Activated CD4-positive, CD25-positive, alpha-beta regulatory T cell (primary cell): ENCODE measurements around the gene AUTS2.

Experiments used
- DNase-seq, 4 experiments: peaks; one replicate each; lab custom pipeline; 2025; lab: John Stamatoyannopoulos, UW

Gene AUTS2

GRCh38 chr7:69939317-69939716 is 341.0 kb downstream of the AUTS2 start:
- DNase-seq = no peak

- DNase-seq = no peak
Measured at GRCh38 chr7:69941077-69941651, 342.9 kb downstream of the AUTS2 start.

- DNase-seq = no peak
Measured at GRCh38 chr7:69942573-69942972, 344.3 kb downstream of the AUTS2 start.

GRCh38 chr7:69946901-69947300 is 348.6 kb downstream of the AUTS2 start:
- no peak for DNase-seq

DNA sequence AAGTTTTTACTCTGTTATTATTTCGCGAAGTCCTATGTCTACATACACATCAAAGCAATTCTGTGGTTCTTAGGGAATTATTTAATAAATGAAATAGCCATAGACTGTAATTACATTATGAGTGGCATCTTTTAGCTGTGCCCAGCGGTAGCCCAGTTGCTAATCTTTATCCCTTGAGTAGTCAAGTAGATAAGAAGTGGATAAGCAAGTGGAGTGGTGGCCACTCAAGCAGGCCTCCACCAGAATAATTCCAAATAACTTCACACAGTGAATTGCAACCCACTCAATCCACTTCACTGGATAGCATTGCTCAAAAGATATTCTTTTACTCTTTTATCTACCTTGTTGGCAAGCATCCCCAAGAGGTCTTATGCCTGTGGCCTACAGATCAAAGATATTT is 349.7 kb downstream of the AUTS2 start:
- DNase-seq = no peak

DNA sequence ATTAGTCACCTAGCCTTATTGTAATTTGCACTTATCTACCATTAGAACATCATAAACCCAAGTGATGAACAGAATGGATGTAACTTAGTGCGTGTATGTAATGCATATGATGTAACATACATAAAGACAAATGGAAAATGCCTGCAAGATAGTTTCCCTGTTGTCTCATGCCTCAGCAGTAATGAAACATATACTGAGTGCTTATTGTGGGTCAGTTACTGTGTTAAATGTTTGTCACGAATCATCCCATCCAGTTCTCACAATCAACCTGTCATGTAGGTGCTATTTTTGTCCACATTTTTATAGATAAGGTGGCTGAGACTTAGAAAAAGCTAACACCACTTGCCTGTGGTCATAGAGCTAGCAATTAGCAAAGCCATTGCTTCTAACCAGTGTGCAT is 350.8 kb downstream of the AUTS2 start:
- DNase-seq = no peak

- DNase-seq = no peak
Measured at GRCh38 chr7:69951458-69951857, 353.2 kb downstream of the AUTS2 start.

DNA sequence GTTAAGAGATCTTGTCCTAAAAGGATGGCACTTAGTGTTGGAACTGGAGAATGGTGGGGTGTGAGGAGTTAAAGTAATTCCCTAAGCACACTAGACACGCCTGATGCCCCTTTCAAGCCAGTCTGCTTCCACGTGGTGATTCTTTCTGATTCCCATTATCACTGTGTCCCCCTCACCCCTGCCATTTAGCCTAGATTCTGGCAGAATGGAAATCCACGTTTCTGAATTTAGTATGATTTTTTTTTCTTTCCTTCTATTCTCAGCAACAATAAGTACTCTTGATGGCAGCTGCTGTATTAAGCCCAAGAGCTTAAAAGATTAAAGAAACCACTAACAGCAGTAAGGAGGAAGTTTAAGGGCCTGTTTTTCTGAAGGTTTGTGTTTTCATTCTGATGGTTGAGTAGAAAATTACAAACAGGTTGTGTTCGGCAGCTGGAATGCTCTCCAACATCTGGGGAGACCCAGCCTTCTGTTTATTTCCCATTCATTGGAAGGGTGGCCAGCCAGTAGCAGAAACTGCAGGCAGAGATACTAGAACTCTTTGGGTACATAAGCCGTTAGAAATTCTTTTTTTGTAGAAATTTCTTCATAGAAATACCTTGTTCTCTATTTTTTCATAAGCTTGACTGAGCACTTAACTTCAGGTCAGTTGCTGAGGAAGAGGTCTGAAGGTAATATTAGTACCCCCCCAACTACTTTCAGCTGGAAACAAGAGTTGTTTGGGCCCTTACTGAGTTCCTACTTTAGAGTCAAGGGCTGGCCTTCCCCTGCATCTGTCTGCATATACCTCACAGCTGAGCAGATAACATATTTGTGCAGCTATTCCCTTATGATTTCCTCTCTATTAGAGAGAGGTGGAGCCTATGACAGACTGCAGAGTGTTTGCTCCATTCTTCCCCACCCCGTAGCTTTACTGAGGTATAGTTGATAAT is 355.1 kb downstream of the AUTS2 start:
- no peak for DNase-seq

- no peak for DNase-seq
Measured at GRCh38 chr7:69956541-69956940, 358.3 kb downstream of the AUTS2 start.

- DNase-seq = no peak
Measured at GRCh38 chr7:69957661-69958060, 359.4 kb downstream of the AUTS2 start.

DNA sequence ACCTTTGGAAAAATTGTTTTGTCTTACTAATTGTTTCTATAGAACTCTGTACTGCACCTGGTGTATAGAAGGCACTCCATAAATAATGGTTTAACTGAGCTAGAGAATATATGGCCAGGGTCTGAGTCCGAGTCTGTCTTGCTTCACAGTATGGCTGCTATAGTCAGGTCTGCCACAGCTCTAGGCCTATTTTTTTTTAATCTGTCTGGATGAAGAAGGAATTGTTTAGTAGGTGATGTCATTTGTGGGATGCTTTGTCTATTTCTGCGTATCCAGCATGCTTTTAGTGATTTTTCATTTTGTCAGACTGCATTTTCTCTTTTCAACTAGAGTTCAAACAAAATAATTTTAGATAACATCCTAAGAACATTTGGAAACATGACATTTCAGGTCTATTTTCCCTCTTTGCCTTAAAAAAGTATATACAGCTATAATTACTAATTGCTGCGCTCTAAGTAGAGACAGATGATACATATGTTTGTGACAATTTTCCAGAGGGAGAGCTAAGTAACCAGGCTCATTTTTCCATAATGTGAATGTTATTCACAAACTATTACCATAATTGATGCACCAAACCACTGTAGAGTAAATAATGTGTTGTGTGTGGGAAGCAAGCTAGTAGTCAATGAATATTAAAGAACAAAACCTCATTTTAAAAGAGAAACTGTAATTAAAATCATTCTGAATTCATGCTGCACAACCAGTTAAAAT is 361.7 kb downstream of the AUTS2 start:
- no peak for DNase-seq

GRCh38 chr7:69961436-69961835 is 363.2 kb downstream of the AUTS2 start:
- DNase-seq = no peak

DNA sequence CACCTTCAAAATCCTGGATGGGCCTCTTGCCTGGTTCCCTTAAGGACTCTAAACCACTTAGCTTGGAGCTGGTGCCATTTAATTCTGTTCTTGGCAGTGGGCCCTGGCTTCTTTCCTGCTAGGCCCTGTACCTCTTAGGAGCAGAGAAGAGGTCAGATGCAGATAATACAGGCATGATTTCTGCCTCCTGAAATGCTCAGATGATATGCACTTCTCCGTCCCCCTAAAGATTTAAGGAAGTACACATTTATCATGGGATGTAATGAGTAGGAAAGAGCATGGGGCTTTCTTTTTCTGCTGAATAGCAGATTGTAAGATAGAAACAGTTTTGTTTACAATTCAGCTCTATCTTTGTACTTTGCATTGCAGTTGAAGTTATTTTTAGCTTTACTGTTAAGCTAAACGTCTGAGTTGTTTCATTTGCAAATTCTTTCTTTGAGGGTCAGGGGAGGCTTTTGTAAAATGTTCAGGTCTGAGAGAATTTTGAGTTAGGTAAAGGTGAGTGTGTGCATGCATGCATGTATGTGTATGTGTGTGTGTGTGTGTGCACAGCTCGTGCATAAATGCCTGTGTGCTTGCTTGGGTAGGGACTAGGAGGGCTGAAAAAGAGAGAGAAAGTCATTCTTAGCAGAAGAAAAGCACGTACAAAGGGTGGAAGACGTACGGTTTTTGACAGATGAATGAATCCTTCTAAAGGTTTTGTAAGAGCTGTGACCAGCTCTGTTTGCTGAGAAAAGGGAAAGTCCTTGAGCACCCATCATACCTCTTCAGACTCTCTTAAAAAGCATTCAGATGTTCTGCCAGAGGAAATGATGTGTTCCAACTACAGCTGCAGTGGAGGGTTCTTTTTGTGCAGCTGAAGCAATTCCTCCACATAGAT is 364.2 kb downstream of the AUTS2 start:
- no peak for DNase-seq

- DNase-seq = no peak
Measured at GRCh38 chr7:69963393-69963792, 365.1 kb downstream of the AUTS2 start.

DNA sequence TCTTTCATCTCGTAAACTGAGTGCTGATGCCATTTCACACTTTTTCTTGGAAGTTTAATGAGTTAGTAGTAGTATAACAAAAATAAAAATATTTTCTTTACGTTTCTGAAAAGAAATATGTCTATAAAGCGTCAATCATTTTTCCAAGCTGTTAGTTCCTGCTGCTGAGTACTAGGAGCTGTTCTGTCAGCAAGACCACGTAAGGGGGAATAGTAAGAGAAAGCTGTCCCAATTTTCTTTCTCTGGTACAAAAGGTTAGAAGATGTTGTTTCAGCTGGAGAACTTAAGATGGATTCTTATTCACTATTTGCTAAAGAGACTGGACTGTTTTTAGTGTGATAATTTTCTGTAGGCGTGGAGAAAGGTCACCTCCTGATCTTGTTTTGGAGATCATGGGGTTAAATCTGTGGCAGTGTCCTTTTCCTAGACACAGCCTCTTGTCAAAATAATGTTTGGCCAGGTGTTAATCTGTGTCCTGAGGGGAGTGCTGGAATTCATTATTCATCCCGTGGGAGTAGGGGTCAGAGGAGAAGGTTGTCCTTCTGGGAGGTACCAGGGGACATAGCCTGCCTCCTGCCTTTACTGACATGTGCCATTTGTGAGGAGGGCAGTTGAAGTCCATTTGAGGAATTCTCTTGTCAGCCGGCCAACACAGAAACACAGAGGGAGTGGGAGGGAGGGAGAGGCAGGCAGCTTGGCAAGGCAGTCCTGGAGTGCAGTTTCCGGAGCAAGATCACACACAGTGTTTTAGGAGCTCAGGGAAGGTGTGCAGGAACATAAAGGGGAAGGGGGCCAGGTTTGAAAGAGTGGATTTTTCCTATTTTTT is 368.7 kb downstream of the AUTS2 start:
- DNase-seq = no peak

DNA sequence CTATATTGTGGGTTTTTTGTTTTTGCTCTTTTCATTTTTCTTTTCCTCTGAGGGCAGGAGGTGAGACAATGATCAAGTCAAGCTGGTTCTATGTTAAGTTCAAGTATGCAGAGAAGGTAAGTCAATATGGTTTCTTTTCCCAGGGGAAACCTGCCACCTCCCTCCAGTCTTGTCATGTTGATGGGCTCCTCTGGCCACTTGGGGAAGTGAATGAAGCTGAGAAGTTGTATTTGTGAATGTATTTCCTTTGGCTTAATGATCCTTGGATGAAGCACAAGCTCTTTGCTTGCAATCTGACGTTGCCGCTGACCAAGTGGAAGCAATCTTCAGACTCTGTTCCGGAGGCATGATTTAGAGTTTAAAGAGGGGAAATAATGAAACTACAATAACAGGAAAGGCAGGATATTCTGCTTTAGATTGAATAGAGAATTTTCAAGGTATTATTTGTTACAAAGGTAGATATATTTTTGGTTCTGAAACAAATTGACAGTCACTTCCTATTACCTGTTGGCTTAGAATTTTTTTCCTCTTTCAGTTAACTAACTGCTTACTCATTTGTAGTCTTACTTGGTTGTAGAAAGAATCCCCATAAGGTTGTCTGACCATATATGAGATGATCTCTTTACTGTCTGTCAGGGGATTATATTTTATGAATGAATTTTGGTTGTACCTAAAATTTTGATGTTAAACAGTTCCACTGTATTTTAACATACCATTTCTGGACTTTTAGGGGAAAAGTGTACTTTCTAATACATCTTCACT is 369.6 kb downstream of the AUTS2 start:
- DNase-seq = no peak

- no peak for DNase-seq
Measured at GRCh38 chr7:69968969-69969556, 370.8 kb downstream of the AUTS2 start.

GRCh38 chr7:69981646-69982045 is 383.4 kb downstream of the AUTS2 start:
- no peak for DNase-seq

DNA sequence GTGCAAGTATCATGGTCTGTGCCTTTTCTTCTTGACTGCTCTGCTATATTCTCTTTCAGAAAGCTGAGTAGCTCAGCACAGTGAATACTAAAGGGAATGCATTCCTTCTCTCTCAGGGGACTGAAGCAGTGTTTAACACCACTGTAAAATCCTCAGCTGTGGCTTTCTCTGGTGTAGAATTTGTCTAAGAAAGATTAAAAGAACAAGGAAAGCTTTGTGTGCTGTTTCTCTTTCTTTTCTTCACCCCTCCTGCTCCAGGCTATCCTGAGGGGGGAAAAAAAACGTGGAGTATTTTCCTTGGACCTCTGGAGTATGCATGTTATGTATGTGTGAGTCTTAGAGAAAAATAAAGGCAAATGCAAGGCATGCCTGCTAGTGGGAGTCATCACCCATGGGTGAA is 383.9 kb downstream of the AUTS2 start:
- DNase-seq = no peak

- no peak for DNase-seq
Measured at GRCh38 chr7:69989551-69989950, 391.3 kb downstream of the AUTS2 start.
